Activated naive CD4-positive, alpha-beta T cell treated with anti-CD3 and anti-CD28 coated beads for 36 hours (primary cell): ENCODE measurements around the gene SLC16A1. TPM values are rescaled to one million over a fixed set of nuclear protein-coding genes. Genes with fewer than 3 reads are reported as not detected.
"Not testable (repeated sequence)": the region's sequence is repeated elsewhere in the genome, so short reads cannot be mapped to it uniquely, and the experiment has no call there.

Experiments used
- CTCF ChIA-PET: fragments of 350-600 bp; sonication (Branson Sonifier 250); formaldehyde crosslinking; loops from one replicate; lab custom pipeline; 2021; ENCODE audit warnings: antibody characterized with exemption; lab: Charles Lee
- DNase-seq: peaks from one replicate; pipeline ENCODE4 v3.0.0-alpha.2; 2020
- H3K27ac Mint-ChIP-seq: one replicate; pipeline ENCODE4 v1.8.0; 2021; ENCODE audit warnings: mild to moderate bottlenecking, mixed read lengths
- H3K27me3 Mint-ChIP-seq: one replicate; pipeline ENCODE4 v1.8.0; 2021; ENCODE audit warnings: low read depth, mixed read lengths
- H3K36me3 Mint-ChIP-seq: one replicate; pipeline ENCODE4 v1.8.0; 2021; ENCODE audit warnings: low read depth, mixed read lengths
- H3K4me1 Mint-ChIP-seq: one replicate; pipeline ENCODE4 v1.8.0; 2021; ENCODE audit warnings: low read depth, mixed read lengths
- H3K4me3 Mint-ChIP-seq: one replicate; pipeline ENCODE4 v1.8.0; 2021; ENCODE audit warnings: mild to moderate bottlenecking, moderate library complexity, mixed read lengths
- H3K9me3 Mint-ChIP-seq: one replicate; pipeline ENCODE4 v1.8.0; 2021; ENCODE audit warnings: mixed read lengths
- intact Hi-C: fragments of 100-400 bp; cut with micrococcal nuclease; formaldehyde crosslinking; loops from one replicate; pipeline ENCODE4 v1.15.1; 2023
- total RNA-seq, 2 experiments: library from RNA; stranded (reverse); gene quantifications; one replicate each; pipeline ENCODE4 v1.2.3, GENCODE V29; 2021

The SLC16A1 gene
- total RNA-seq, 2 experiments from 2014 or later: 56.3 to 57.5 TPM

DNA sequence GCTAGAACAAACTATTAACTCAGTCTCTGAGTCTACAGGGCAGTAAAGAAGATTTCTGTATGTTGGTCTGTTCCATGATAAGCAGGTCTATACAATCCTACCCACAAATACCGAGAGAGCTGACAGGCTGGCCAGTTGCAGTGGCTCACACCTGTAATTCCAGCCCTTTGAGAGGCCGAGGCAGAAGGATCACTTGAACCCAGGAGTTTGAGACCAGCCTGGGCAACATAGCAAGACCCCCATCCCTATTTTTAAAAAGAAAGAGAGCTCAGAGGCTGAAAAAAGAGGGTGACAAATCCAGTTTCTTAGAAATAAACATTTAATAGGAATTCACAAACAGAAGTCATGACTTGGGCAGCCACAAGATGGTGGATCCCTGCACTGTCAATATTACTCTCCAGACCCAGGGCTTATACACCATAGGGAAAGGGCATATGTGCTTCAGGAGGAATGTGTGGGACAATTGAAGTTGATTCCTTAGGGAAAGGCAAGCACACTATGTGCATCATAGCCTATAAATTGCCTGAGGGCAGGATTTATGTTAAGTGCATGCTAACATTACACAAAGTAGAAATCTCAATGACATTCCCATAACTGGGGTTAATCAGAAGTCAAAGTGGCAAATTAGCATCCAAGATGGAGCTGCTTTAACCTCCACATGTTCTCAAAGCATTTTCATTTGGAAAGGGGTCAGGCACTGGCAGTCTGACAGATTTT is 66.8 kb downstream of the SLC16A1 start:
- Mint-ChIP-seq H3K27ac (no peak overlapping the region), H3K36me3 (no peaks in the 10 kb centered on the region), H3K4me1 (no peaks in the 10 kb centered on the region), H3K4me3 (no peak overlapping the region), H3K9me3 (peaks cover 10% of the 10 kb centered on the region), H3K27me3 (no peaks in the 10 kb centered on the region)
- CTCF ChIA-PET: interaction anchor here (0.6 to 1.2 kb wide), 4 partner anchors 9 to 643 kb away, joined by 3 to 5 read pairs (median 4); no protein-coding TSS in a partner anchor
- no peak for DNase-seq
- intact Hi-C loops: no loop called here

DNA sequence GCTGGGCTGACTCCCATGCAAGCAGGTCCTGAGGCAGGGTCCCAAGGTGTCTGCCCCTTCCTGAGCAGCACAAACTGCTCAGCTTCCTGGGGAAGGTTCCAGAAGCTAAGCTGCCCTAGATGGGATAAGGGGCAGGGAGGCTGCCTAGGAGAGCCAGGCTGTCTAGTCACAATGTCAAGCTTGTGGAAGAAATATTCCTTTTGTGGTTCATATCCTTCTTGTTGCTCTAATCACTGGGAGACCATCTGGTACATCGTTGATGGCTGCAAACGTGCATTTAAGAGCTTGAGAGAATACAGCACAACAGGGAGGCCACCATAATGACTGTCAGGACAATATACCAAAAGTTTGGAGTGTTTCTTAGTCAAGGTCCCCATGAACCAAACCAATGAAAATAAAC is 67.4 kb downstream of the SLC16A1 start:
- H3K36me3 Mint-ChIP-seq: no peaks in the 10 kb centered on the region
- H3K9me3 Mint-ChIP-seq: peaks cover 4% of the 10 kb centered on the region
- intact Hi-C loops: no loop called here
- H3K4me3 Mint-ChIP-seq: no peak overlapping the region
- no peaks in the 10 kb centered on the region for H3K4me1 Mint-ChIP-seq
- H3K27ac Mint-ChIP-seq: no peak overlapping the region
- no peak for DNase-seq
- CTCF ChIA-PET: interaction anchor here (0.6 kb wide), 1 partner anchor 643 kb away, joined by 3 read pairs; no protein-coding TSS in a partner anchor
- no peaks in the 10 kb centered on the region for H3K27me3 Mint-ChIP-seq

DNA sequence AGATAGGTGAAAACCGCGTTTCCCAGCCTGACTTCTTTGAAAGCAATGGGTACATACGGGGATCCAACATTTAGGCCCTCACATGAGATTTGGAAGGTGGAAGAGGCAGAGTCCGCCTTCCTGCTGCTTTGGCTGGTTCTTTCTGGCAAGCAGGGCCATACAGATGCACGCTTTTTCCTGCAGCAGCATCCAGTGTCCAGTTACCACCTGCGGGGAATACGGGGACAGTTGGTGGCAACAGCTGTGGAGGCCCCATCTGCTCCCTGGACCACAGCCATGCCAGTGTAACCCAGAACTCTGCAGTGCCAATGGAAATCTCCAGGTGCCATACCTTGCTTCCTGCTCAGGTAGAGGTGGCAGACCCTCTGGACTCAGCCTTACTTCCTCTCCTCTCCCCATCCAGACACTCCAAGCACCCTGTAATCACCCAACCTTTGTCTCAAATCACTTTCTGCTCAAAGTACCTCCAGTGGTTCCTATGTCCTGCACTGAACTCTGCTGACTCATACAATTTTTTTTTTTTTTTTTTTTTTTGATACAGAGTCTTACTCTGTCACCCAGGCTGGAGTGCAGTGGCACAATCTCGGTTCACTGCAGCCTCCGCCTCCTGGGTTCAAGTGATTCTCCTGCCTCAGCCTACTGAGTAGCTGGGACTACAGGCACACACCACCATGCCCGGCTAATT is 68.3 kb downstream of the SLC16A1 start:
- Mint-ChIP-seq H3K4me1 (no peaks in the 10 kb centered on the region), H3K9me3 (no peaks in the 10 kb centered on the region), H3K36me3 (no peaks in the 10 kb centered on the region), H3K27me3 (no peaks in the 10 kb centered on the region), H3K27ac (no peak overlapping the region), H3K4me3 (no peak overlapping the region)
- CTCF ChIA-PET: no interaction called here
- DNase-seq: no peak
- intact Hi-C loops: no loop called here

DNA sequence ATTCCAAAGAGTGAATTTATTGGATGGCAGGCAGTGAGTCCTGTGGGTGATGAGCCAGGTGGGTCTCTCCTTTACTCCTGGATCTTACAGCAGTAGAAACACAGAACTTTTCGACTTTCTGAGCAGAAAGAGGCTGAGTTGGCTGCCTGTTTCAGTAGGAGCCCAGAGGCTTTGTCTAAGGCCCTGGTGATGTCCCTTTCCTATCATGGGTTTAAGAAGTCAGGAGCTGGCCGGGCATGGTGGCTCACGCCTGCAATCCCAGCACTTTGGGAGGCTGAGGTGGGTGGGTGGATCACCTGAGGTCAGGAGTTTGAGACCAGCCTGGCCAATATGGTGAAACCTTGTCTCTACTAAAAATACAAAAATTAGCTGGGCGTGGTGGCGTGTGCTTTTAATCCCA is 71.0 kb downstream of the SLC16A1 start:
- H3K9me3 Mint-ChIP-seq, CTCF ChIA-PET, H3K27me3 Mint-ChIP-seq, DNase-seq, H3K27ac Mint-ChIP-seq, H3K4me3 Mint-ChIP-seq, H3K36me3 Mint-ChIP-seq, intact Hi-C loops, H3K4me1 Mint-ChIP-seq: not testable (repeated sequence)

DNA sequence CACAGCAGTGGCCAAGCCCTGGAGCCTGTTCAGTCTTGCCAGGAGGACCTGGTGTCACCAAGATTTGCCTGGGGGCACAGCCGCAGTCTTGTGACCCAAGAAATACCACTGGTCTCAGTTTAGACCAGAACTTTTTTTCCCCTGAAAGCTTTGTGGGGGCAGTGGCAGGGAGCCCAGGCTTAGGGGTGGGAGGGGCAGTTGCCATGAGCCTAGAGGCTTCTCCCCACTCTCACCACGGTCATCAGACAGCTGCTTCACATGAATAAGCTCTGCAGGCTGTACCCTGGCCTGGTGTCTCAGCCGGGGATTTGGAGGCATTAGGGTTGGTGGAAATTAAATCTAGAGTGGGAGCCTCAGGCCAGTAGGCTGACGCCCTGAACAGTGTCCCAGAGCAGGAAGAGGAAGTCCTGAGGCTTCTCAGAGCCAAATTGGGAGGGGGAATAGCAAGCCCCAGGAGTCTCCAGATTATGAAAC is 73.7 kb downstream of the SLC16A1 start:
- Mint-ChIP-seq H3K4me3 (no peak overlapping the region), H3K4me1 (no peaks in the 10 kb centered on the region), H3K27ac (no peak overlapping the region), H3K27me3 (peaks cover 2% of the 10 kb centered on the region), H3K9me3 (no peaks in the 10 kb centered on the region), H3K36me3 (no peaks in the 10 kb centered on the region)
- CTCF ChIA-PET: interaction anchor here (0.6 to 5.4 kb wide), 8 partner anchors 13 to 191 kb away, joined by 3 to 31 read pairs (median 4); partner anchors contain the start of genes LRIG2 and PPM1J
- intact Hi-C loops: no loop called here
- no peak for DNase-seq

DNA sequence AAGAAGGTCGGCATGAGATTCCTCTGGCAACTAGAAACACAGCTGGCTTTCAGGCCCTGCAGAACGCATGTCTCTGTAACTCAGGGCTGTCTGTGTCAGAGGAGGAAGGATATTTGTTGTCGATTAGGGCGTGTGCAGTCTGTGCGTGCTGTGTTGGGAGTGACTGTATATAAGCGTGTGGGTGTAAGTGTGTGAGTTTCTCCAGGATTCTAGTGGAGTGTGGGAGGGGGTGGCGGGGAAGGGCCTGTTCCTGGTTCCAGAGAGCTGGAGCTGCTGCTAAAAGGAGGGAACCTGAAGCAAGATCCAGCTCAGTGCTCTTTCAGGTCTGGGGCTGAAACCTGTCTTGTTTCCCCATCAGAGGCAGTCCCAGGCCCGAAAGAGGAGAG is 74.3 kb downstream of the SLC16A1 start:
- Mint-ChIP-seq H3K4me3 (no peak overlapping the region), H3K36me3 (no peaks in the 10 kb centered on the region), H3K4me1 (no peaks in the 10 kb centered on the region)

DNA sequence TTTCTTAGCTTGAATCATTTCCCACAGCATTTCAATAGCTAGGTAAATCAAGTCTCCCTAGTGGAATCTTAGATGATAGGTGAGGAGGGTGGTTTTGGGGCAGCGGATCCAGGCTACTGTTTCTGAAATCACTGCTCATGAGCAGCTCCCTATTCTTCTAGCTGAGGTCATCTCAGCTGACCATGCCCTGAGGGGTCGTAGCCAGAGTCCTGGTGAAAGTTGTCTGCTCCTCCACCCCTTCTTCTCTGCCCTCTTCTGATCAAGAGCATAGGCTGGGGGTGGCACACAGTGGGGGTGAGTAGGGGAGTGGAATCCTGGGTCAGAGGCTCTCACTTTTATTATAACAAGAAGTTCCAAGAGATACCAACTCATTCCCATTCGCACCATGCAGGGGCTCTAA is 76.2 kb downstream of the SLC16A1 start:
- no peaks in the 10 kb centered on the region for H3K36me3 Mint-ChIP-seq
- H3K4me1 Mint-ChIP-seq: no peaks in the 10 kb centered on the region
- CTCF ChIA-PET: interaction anchor here (0.7 to 5.4 kb wide), 13 partner anchors 21 to 198 kb away, joined by 3 to 31 read pairs (median 4); partner anchors contain the start of genes LRIG2 and PPM1J
- H3K9me3 Mint-ChIP-seq: no peaks in the 10 kb centered on the region
- intact Hi-C loops: loop anchor here (2.0 kb wide), 3 partner anchors 71 to 193 kb away; partner anchors contain the start of gene LRIG2
- H3K4me3 Mint-ChIP-seq: no peak overlapping the region
- DNase-seq: no peak
- peaks cover 2% of the 10 kb centered on the region for H3K27me3 Mint-ChIP-seq
- no peak overlapping the region for H3K27ac Mint-ChIP-seq

More for the DNA sequence above, 74.3 kb downstream of the SLC16A1 start:
- Mint-ChIP-seq H3K9me3 (no peaks in the 10 kb centered on the region), H3K27ac (no peak overlapping the region), H3K27me3 (peaks cover 2% of the 10 kb centered on the region)
- DNase-seq: no peak
- intact Hi-C loops: loop anchor here (1.0 to 2.0 kb wide), 5 partner anchors 73 to 191 kb away; partner anchors contain the start of genes LRIG2 and SLC16A1
- CTCF ChIA-PET: interaction anchor here (0.7 to 5.4 kb wide), 10 partner anchors 13 to 1028 kb away, joined by 3 to 31 read pairs (median 4); partner anchors contain the start of genes LRIG2 and PPM1J

DNA sequence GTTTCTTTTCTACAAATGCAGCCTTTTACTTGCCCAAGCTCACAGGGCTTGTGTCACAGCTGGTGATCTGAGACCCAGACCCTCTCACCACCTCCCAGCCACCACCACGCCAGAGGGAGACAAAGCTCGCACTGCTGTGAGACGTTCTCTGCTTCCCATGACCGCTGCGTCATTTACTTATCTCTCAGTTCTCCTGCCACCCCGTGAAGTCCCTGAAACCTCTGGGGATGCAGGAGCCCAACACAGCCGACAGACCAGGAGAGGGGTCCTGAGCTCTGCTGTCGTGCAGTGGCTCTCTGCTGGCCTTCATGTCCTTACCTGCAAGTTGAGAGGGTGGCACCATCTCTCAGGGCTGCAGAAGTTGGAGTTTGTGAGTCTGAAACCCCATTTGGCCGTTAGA is 77.7 kb downstream of the SLC16A1 start:
- H3K4me1 Mint-ChIP-seq: no peaks in the 10 kb centered on the region
- H3K4me3 Mint-ChIP-seq: no peak overlapping the region
- no peaks in the 10 kb centered on the region for H3K36me3 Mint-ChIP-seq
- no peak overlapping the region for H3K27ac Mint-ChIP-seq
- peaks cover 2% of the 10 kb centered on the region for H3K27me3 Mint-ChIP-seq
- no peaks in the 10 kb centered on the region for H3K9me3 Mint-ChIP-seq
- intact Hi-C loops: no loop called here
- CTCF ChIA-PET: interaction anchor here (2.9 to 5.4 kb wide), 2 partner anchors 164 to 195 kb away, joined by 26 to 31 read pairs; partner anchors contain the start of gene LRIG2
- DNase-seq: no peak

DNA sequence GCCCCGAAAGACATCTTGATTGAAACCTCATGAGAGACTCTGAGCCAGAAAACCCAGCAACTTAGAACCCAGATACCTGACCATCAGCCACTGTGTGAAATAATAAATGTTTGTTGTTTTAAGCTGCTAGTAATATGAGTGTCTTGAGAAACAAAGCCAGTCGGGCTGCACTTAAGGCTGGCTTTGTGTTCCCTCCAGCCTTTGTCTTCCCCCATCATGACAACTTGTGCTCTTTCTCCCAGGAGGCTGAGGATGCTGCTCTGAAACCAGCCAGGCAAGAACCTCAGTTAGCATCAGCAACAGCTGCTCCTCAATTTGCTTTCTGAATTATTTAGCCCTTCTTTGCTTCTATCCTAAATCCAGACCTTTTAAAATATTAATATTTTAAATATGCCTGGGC is 78.2 kb downstream of the SLC16A1 start:
- DNase-seq: no peak
- CTCF ChIA-PET: interaction anchor here (0.7 to 0.9 kb wide), 2 partner anchors 99 to 801 kb away, joined by 3 read pairs; no protein-coding TSS in a partner anchor
- H3K27me3 Mint-ChIP-seq: peaks cover 2% of the 10 kb centered on the region
- H3K36me3 Mint-ChIP-seq: no peaks in the 10 kb centered on the region
- intact Hi-C loops: no loop called here
- no peak overlapping the region for H3K27ac Mint-ChIP-seq
- H3K4me3 Mint-ChIP-seq: no peak overlapping the region
- no peaks in the 10 kb centered on the region for H3K4me1 Mint-ChIP-seq
- H3K9me3 Mint-ChIP-seq: no peaks in the 10 kb centered on the region

DNA sequence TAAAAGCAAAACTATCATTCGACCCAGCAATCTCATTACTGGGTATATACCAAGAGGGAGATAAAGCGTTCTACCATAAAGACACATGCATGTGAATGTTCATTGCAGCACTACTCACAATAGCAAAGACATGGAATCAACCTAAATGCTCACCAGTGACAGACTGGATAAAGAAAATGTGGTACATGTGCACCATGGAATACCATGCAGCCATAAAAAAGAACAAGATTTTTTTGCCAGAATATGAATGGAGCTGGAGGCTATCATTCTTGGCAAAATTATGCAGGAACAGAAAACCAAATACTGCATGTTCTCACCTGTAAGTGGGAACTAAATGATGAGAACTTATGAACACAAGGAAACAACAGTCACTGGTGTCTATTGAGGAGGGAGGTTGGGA is 79.7 kb downstream of the SLC16A1 start:
- no peaks in the 10 kb centered on the region for H3K9me3 Mint-ChIP-seq
- no peaks in the 10 kb centered on the region for H3K36me3 Mint-ChIP-seq
- CTCF ChIA-PET: interaction anchor here (1.3 to 1.6 kb wide), 3 partner anchors 13 to 197 kb away, joined by 3 to 6 read pairs (median 3); partner anchors contain the start of gene LRIG2
- peaks cover 2% of the 10 kb centered on the region for H3K27me3 Mint-ChIP-seq
- no peak overlapping the region for H3K4me3 Mint-ChIP-seq
- intact Hi-C loops: no loop called here
- H3K27ac Mint-ChIP-seq: no peak overlapping the region
- no peak for DNase-seq
- no peaks in the 10 kb centered on the region for H3K4me1 Mint-ChIP-seq

DNA sequence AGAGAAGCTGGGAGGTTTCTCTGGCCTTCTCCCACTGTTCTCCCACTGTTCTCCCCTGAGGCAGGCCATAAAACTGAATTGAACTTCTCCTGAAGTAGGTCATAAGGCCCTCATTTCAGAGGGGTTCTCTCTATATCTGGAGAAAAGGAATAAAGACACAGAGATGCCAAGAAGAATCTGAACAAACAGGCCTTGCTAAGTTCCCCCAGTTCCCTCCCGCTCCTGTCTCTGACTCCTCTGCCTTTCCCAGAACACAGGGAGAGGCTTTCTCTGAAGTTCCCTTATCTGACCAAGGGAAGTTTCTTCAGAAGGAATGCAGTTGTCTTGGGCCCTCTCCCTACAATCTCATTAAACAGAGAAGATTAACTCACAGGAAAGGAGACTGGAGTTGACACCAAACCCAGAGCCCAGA is 83.4 kb downstream of the SLC16A1 start:
- intact Hi-C loops: no loop called here
- no peaks in the 10 kb centered on the region for H3K4me1 Mint-ChIP-seq
- H3K36me3 Mint-ChIP-seq: no peaks in the 10 kb centered on the region
- no peak overlapping the region for H3K4me3 Mint-ChIP-seq
- no peak overlapping the region for H3K27ac Mint-ChIP-seq
- H3K27me3 Mint-ChIP-seq: no peaks in the 10 kb centered on the region
- CTCF ChIA-PET: no interaction called here
- DNase-seq: no peak
- H3K9me3 Mint-ChIP-seq: no peaks in the 10 kb centered on the region
